Vagina (tissue), 2 donors: Measurements from ENCODE around the gene MPRIP.

Experiments
- POLR2A ChIP-seq, 2 donors: fragments of 450-650 bp; IDR thresholded peaks; one replicate each; pipeline ENCODE4 v1.6.1; 2017; ENCODE audit warnings: antibody characterized with exemption in 2 of 2, mild to moderate bottlenecking in 2 of 2, moderate library complexity in 2 of 2
- POLR2AphosphoS5 ChIP-seq, 2 donors: sonication (generic); formaldehyde crosslinking; IDR thresholded peaks; one replicate each; pipeline ENCODE4 v1.9.0; 2017; ENCODE audit warnings: antibody characterized with exemption in 2 of 2, mild to moderate bottlenecking in 2 of 2, low read depth in 1 of 2; ENCODE audit not compliant: insufficient read depth in 1 of 2
- TF ChIP-seq, protein P1 (sequence below), 3 experiments: fragments of 450-650 bp in 2 of 3; fragments of 200-600 bp in 1 of 3; sonication (generic) in 1 of 3; IDR thresholded peaks; one replicate each; pipeline ENCODE4 v1.5.1; 2017 to 2019; ENCODE audit warnings: antibody characterized with exemption in 3 of 3, mild to moderate bottlenecking in 2 of 3, moderate library complexity in 2 of 3

DNA sequence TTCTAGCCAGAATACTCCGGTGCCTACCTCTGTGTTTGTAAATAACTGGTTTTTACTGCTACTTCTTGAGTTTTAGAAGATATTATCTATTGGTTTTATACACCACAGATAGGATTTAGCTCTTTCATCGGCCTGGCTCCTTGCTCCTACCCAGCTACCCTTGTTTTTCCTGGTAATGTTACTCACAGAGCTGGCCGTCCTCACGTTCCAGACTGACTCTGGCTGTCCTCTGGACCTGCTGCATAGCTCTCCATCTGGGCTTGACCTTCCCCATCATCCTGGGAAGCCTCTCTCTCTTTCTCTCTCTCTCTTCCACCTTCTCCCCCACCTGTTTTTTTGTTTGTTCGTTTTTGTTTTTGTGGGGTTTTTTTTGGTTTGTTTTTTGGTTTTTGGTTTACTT is 51.5 kb downstream of the MPRIP start:
- TF ChIP-seq POLR2A (IDR thresholded peaks at IDR 0.05), result no peak
- TF ChIP-seq POLR2AphosphoS5 (IDR thresholded peaks at IDR 0.05; ENCODE audit: insufficient read depth in 1 of 2, low read depth in 1 of 2), result no peak
- TF ChIP-seq, protein P1, sequence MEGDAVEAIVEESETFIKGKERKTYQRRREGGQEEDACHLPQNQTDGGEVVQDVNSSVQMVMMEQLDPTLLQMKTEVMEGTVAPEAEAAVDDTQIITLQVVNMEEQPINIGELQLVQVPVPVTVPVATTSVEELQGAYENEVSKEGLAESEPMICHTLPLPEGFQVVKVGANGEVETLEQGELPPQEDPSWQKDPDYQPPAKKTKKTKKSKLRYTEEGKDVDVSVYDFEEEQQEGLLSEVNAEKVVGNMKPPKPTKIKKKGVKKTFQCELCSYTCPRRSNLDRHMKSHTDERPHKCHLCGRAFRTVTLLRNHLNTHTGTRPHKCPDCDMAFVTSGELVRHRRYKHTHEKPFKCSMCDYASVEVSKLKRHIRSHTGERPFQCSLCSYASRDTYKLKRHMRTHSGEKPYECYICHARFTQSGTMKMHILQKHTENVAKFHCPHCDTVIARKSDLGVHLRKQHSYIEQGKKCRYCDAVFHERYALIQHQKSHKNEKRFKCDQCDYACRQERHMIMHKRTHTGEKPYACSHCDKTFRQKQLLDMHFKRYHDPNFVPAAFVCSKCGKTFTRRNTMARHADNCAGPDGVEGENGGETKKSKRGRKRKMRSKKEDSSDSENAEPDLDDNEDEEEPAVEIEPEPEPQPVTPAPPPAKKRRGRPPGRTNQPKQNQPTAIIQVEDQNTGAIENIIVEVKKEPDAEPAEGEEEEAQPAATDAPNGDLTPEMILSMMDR (IDR thresholded peaks at IDR 0.05), result no peak
